ENCODE measurements around the gene TMEM242.

DNA sequence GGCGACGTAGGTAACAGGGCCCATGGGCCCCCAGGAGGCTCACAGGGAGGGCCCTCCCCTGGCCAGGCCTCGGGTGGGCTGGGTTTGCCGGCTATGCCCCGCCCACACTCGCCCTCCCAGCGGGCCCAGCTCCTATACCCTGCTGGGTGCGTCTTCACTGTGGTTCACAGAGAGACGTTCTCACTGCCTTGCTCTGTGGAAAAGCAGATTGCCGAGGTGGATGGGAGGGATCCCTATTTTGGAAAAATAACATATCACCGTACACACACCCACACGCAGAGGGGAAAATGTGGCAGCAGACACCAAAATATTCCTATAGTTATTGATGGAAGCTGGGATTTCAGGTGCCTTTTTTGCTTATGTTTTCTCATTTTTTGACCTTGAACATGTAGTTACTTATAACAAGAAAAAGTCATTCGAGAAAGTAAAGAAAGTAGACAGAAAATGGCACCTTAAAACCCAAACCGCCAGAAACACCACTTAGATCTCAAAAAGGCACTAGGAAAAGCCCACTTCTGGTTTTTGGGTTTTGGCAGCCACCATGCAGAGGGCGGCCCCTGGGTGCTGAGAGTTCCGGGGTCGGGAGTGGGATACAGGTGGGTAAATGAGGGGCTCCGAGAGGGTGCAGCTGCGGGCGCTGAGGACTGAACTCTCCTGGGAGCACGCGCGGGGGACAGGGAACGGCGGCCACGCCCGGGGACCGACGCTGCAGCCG lies 49.4 kb downstream of the TMEM242 start:
- TF ChIP-seq GATA3 (IDR thresholded peaks at IDR 0.05; ENCODE audit: low read depth, low read length) (no peak), GATA2 (IDR thresholded peaks at IDR 0.05; ENCODE audit: low read depth, low read length) (no peak)
